Gastrocnemius medialis (tissue), 4 donors: Measurements from ENCODE around the gene ITGA11. TPM values are rescaled to one million over a fixed set of nuclear protein-coding genes. Genes with fewer than 3 reads are reported as not detected.

Experiments
- ATAC-seq, 2 donors: fragments of 150-250 bp; one replicate each; pipeline ENCODE4 v1.9.1; 2016
- DNase-seq, 2 donors: peaks; one replicate each; pipeline ENCODE4 v3.0.0-alpha.2; 2019
- H3K27ac ChIP-seq, 4 donors: fragments of 200-600 bp; sonication (generic); 1 replicate in 1 of 4; 2 replicates in 3 of 4; pipeline ENCODE4 v1.5.1; 2016 to 2018; ENCODE audit warnings: mild to moderate bottlenecking in 2 of 4, moderate library complexity in 1 of 4
- H3K27me3 ChIP-seq, 3 donors: fragments of 200-600 bp; sonication (generic) in 2 of 3; 1 replicate in 1 of 3; 2 replicates in 2 of 3; pipeline versions ENCODE4 v1.5.1 to v1.6.0; 2016 to 2019; ENCODE audit warnings: mild to moderate bottlenecking in 1 of 3, moderate library complexity in 1 of 3
- H3K36me3 ChIP-seq, 2 donors: fragments of 200-600 bp; sonication (generic) in 1 of 2; one replicate each; pipeline ENCODE4 v1.5.1; 2017 to 2018
- H3K4me1 ChIP-seq, 2 donors: fragments of 200-600 bp; sonication (generic) in 1 of 2; one replicate each; pipeline ENCODE4 v1.5.1; 2016 to 2017; ENCODE audit warnings: mild to moderate bottlenecking in 2 of 2
- H3K4me3 ChIP-seq, 4 donors: fragments of 200-600 bp; sonication (generic) in 3 of 4; 1 replicate in 1 of 4; 2 replicates in 3 of 4; pipeline ENCODE4 v1.5.1; 2016 to 2019; ENCODE audit warnings: mild to moderate bottlenecking in 2 of 4
- H3K9me3 ChIP-seq, 3 donors: fragments of 200-600 bp; sonication (generic) in 2 of 3; 1 replicate in 1 of 3; 2 replicates in 2 of 3; pipeline ENCODE4 v1.5.1; 2016 to 2019
- POLR2A ChIP-seq, 2 donors: fragments of 450-650 bp; IDR thresholded peaks; one replicate each; pipeline ENCODE4 v1.6.1; 2017; ENCODE audit warnings: antibody characterized with exemption in 2 of 2, mild to moderate bottlenecking in 2 of 2, moderate library complexity in 2 of 2
- in situ Hi-C, 4 donors: fragments of 200-750 bp; cut with MboI; loops; one replicate each; pipeline versions ENCODE4 v1.15.0 to v1.8.0; 2017; ENCODE audit warnings: low sequenced_read_pairs in 4 of 4
- intact Hi-C: fragments of 100-400 bp; cut with DNase I; formaldehyde crosslinking; loops from one replicate; pipeline ENCODE4 v1.15.1; 2023; ENCODE audit warnings: low total_unique reads
- total RNA-seq, 4 donors: library from RNA; depleted of rRNA; stranded (reverse); fragments of >200 nt; gene quantifications; one replicate each; pipeline versions ENCODE4 v1.1.0 to v1.2.3, GENCODE V29; 2016
- TF ChIP-seq, protein P1 (sequence below), 5 experiments: fragments of 450-650 bp in 3 of 5; fragments of 200-600 bp in 2 of 5; sonication (generic) in 2 of 5; IDR thresholded peaks in 4 of 5; conservative IDR thresholded peaks in 1 of 5; 1 replicate in 4 of 5; 2 replicates in 1 of 5; pipeline ENCODE4 v1.5.1; 2016 to 2019; ENCODE audit warnings: antibody characterized with exemption in 5 of 5, mild to moderate bottlenecking in 3 of 5, moderate library complexity in 3 of 5

The ITGA11 gene
- total RNA-seq, 4 donors from 2014 or later = 1.5 to 12.0 (median 2.5) TPM

DNA sequence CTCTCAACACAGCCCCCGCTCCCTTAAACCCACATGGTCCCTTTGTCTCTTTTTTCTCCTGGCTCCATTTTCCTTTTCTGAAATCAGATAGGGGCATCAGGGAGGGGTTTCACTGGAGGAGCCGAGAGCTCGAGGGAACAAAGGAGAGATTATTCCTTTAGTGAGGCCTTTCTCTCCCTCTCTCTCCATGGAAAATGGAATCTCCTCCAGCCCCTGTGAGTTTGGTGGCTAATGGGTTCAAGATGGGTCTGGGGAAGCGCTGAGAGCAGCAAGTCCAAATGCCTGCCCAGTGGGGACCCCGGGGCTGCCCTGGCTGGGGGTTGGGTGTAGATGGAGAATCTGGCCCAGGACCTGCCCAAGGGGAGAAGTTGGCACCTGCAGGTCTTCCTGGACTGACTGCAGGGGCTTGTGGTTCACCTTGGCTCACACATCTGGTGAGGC is 56.8 kb downstream of the ITGA11 start:
- DNase-seq (no peak), ATAC-seq (no peak)
- intact Hi-C loops = no loop called here

DNA sequence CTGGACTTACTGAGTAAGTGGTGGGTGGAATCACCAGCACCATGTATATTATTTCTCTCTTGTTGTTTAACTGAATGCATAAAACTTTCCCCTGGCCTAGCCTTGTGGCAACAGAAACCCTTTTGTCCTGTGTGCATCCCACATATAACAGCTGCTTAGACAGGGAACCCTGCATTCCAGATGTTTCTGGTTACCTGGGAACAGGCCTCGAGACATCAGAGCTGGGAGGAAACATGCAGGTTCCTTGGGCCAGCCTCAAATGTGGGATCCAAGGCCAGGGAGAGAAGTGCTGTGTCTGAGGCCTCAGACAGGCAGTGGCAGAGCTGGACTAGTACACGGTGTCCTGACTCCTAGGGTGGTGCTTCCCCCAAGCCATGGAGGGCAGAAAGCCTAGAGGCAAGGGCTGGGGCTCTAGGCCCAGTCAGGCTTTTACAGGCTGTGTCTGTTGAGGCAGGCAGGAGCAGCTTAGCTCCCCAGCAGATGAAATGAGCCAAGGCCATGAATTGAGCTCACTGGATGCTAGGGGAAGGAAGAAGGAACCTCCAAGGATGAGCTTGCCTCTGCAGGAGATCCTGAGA is 57.7 kb downstream of the ITGA11 start:
- H3K9me3 ChIP-seq = no peaks in the 10 kb centered on the region
- H3K27ac ChIP-seq = no peak overlapping the region
- DNase-seq = no peak
- H3K4me1 ChIP-seq = peaks cover 9 to 10% of the 10 kb centered on the region in 2 donors
- no peak for TF ChIP-seq POLR2A (IDR thresholded peaks at IDR 0.05)
- TF ChIP-seq, protein P1, sequence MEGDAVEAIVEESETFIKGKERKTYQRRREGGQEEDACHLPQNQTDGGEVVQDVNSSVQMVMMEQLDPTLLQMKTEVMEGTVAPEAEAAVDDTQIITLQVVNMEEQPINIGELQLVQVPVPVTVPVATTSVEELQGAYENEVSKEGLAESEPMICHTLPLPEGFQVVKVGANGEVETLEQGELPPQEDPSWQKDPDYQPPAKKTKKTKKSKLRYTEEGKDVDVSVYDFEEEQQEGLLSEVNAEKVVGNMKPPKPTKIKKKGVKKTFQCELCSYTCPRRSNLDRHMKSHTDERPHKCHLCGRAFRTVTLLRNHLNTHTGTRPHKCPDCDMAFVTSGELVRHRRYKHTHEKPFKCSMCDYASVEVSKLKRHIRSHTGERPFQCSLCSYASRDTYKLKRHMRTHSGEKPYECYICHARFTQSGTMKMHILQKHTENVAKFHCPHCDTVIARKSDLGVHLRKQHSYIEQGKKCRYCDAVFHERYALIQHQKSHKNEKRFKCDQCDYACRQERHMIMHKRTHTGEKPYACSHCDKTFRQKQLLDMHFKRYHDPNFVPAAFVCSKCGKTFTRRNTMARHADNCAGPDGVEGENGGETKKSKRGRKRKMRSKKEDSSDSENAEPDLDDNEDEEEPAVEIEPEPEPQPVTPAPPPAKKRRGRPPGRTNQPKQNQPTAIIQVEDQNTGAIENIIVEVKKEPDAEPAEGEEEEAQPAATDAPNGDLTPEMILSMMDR (IDR thresholded peaks at IDR 0.05 in 4 of 5, conservative IDR thresholded peaks at IDR 0.05 in 1 of 5) = no peak
- H3K4me3 ChIP-seq = no peak overlapping the region
- no peaks in the 10 kb centered on the region for H3K36me3 ChIP-seq
- no peak for ATAC-seq
- H3K27me3 ChIP-seq = no peaks in the 10 kb centered on the region
- intact Hi-C loops = no loop called here
- in situ Hi-C loops = loop anchor here in 1 of 4 donors (10.0 kb wide), 1 partner anchor 129 kb away; no protein-coding TSS in a partner anchor

More for the DNA sequence above, 56.8 kb downstream of the ITGA11 start:
- Histone ChIP-seq H3K27me3 (no peaks in the 10 kb centered on the region), H3K27ac (no peak overlapping the region), H3K4me3 (no peak overlapping the region), H3K4me1 (peaks cover 9 to 10% of the 10 kb centered on the region in 2 donors), H3K36me3 (no peaks in the 10 kb centered on the region), H3K9me3 (no peaks in the 10 kb centered on the region)
- TF ChIP-seq, protein P1 (IDR thresholded peaks at IDR 0.05 in 4 of 5, conservative IDR thresholded peaks at IDR 0.05 in 1 of 5) = no peak
- TF ChIP-seq POLR2A (IDR thresholded peaks at IDR 0.05) = no peak
- in situ Hi-C loops = loop anchor here in 3 of 4 donors (5.0 to 10.0 kb wide), 3 partner anchors 68 to 130 kb away; no protein-coding TSS in a partner anchor

DNA sequence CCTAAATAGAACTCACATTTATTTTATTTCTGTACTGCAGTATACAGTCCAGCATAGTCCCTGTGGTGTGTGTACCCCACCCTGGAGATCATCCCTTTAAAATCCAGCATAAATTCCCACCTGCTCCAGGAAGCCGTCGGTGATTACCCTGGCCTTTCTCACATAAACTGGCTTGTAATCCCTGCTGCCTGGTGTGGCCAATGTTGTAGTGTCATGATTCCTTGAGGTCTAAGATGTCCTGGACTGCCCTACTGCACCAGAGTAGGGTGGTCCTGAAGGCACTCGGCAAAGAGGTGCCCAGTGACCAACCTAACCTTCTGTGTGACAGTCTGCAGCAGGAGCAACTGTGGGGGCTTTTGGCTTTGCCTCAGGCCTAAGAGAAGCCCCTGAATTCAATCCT is 58.9 kb downstream of the ITGA11 start:
- ATAC-seq (no peak), DNase-seq (no peak)
- in situ Hi-C loops (loop anchor here in 1 of 4 donors (10.0 kb wide), 1 partner anchor 128 kb away; no protein-coding TSS in a partner anchor), intact Hi-C loops (no loop called here)
- Histone ChIP-seq H3K27ac (no peak overlapping the region), H3K4me1 (peaks cover 14 to 15% of the 10 kb centered on the region in 2 donors), H3K4me3 (no peak overlapping the region), H3K9me3 (no peaks in the 10 kb centered on the region), H3K27me3 (no peaks in the 10 kb centered on the region), H3K36me3 (no peaks in the 10 kb centered on the region)
- TF ChIP-seq POLR2A (IDR thresholded peaks at IDR 0.05) = no peak
- TF ChIP-seq, protein P1 (IDR thresholded peaks at IDR 0.05 in 4 of 5, conservative IDR thresholded peaks at IDR 0.05 in 1 of 5) = no peak

DNA sequence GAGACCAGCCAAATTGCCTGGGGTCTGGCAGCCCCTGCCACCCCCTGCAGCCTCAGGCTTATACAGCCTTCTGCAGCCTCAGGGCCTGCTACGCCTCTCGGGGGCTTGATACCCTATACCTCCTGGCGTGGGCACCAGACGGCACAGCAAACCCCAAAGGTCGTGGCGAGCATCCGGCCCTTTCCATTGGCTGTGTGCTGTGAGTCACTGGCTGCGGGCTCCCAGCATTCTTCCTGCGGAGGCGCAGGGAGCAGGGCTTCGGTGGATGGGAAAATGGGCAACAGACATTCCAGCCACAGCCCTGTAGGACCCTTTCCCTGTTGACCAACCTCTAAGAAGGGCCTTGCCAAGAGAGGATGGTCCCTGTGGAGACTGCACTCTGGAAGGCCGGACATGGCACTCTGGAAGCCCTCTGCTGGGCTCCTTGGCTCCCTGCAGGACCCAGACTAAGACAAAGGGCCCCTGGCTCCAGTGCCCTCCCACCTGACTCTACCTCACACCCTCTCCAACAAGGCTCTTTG is 59.6 kb downstream of the ITGA11 start:
- Histone ChIP-seq H3K36me3 (no peaks in the 10 kb centered on the region), H3K9me3 (no peaks in the 10 kb centered on the region), H3K27ac (no peak overlapping the region), H3K4me3 (no peak overlapping the region), H3K4me1 (peaks cover 15 to 16% of the 10 kb centered on the region in 2 donors), H3K27me3 (no peaks in the 10 kb centered on the region)
- intact Hi-C loops = loop anchor here (1.0 kb wide), 1 partner anchor 66 kb away; no protein-coding TSS in a partner anchor
- peak in 1 of 2 donors; percentile 37 for ATAC-seq
- in situ Hi-C loops = loop anchor here in 1 of 4 donors (10.0 kb wide), 1 partner anchor 128 kb away; no protein-coding TSS in a partner anchor
- DNase-seq = no peak
- TF ChIP-seq, protein P1 (IDR thresholded peaks at IDR 0.05 in 4 of 5, conservative IDR thresholded peaks at IDR 0.05 in 1 of 5) = peak; percentile 22 to 57 (median 39)
- TF ChIP-seq POLR2A (IDR thresholded peaks at IDR 0.05) = no peak
